Measurements from ENCODE around the gene PCDHGA1.
"Not testable (repeated sequence)": the region's sequence is repeated elsewhere in the genome, so short reads cannot be mapped to it uniquely, and the experiment has no call there.

The PCDHGA1 gene

GRCh38 chr5:141326088-141326854 is 4.0 kb upstream of the PCDHGA1 start:
- Histone ChIP-seq H3K4me1 (ENCODE audit: control insufficient read depth, insufficient read depth, low read length) (no peaks in the 10 kb centered on the region), H3K9me3 (ENCODE audit: control insufficient read depth, low read length) (peaks cover 6% of the 10 kb centered on the region), H3K36me3 (ENCODE audit: control insufficient read depth, insufficient read depth, low read length, severe bottlenecking) (no peaks in the 10 kb centered on the region), H3K4me3 (ENCODE audit: low read length) (peak overlapping the region; percentile 78), H3K9ac (ENCODE audit: low read length) (peak overlapping the region; percentile 73), H3K27me3 (replicated peaks; ENCODE audit: control insufficient read depth, insufficient read depth, low read length) (no peaks in the 10 kb centered on the region)
- DNase-seq (ENCODE audit: low read depth) = peak; percentile 81

- Histone ChIP-seq H3K4me1 (ENCODE audit: control insufficient read depth, insufficient read depth, low read length) (no peaks in the 10 kb centered on the region), H3K36me3 (ENCODE audit: control insufficient read depth, insufficient read depth, low read length, severe bottlenecking) (no peaks in the 10 kb centered on the region), H3K4me3 (ENCODE audit: low read length) (no peak overlapping the region), H3K9me3 (ENCODE audit: control insufficient read depth, low read length) (peaks cover 17% of the 10 kb centered on the region), H3K9ac (ENCODE audit: low read length) (no peak overlapping the region), H3K27me3 (replicated peaks; ENCODE audit: control insufficient read depth, insufficient read depth, low read length) (no peaks in the 10 kb centered on the region)
- no peak for DNase-seq (ENCODE audit: low read depth)
Observed at GRCh38 chr5:141328231-141328630, 2.1 kb upstream of the PCDHGA1 start.

GRCh38 chr5:141332571-141332970 is 2.3 kb downstream of the PCDHGA1 start:
- peaks cover 26% of the 10 kb centered on the region for H3K9me3 ChIP-seq (ENCODE audit: control insufficient read depth, low read length)
- not testable (repeated sequence) for H3K36me3 ChIP-seq (ENCODE audit: control insufficient read depth, insufficient read depth, low read length, severe bottlenecking); H3K4me3 ChIP-seq (ENCODE audit: low read length); H3K27me3 ChIP-seq (replicated peaks; ENCODE audit: control insufficient read depth, insufficient read depth, low read length); H3K9ac ChIP-seq (ENCODE audit: low read length); DNase-seq (ENCODE audit: low read depth); H3K4me1 ChIP-seq (ENCODE audit: control insufficient read depth, insufficient read depth, low read length)

- H3K4me1 ChIP-seq (ENCODE audit: control insufficient read depth, insufficient read depth, low read length) = no peaks in the 10 kb centered on the region
- H3K4me3 ChIP-seq (ENCODE audit: low read length) = peak within 1 kb of the TSS; percentile 79
- peaks cover 15% of the 10 kb centered on the region for H3K27me3 ChIP-seq (replicated peaks; ENCODE audit: control insufficient read depth, insufficient read depth, low read length)
- peak; percentile 29 for DNase-seq (ENCODE audit: low read depth)
- H3K9ac ChIP-seq (ENCODE audit: low read length) = peak within 1 kb of the TSS; percentile 58
- no peaks in the 10 kb centered on the region for H3K36me3 ChIP-seq (ENCODE audit: control insufficient read depth, insufficient read depth, low read length, severe bottlenecking)
- H3K9me3 ChIP-seq (ENCODE audit: control insufficient read depth, low read length) = peaks cover 41% of the 10 kb centered on the region
Observed at GRCh38 chr5:141338538-141339306, 8.4 kb downstream of the PCDHGA1 start, which contains the start of gene PCDHGA2. Gene PCDHGA2, plus strand, starts transcription at chr5:141338760.

- H3K27me3 ChIP-seq (replicated peaks; ENCODE audit: control insufficient read depth, insufficient read depth, low read length) = peaks cover 15% of the 10 kb centered on the region
- not testable (repeated sequence) for DNase-seq (ENCODE audit: low read depth); H3K4me1 ChIP-seq (ENCODE audit: control insufficient read depth, insufficient read depth, low read length); H3K4me3 ChIP-seq (ENCODE audit: low read length); H3K36me3 ChIP-seq (ENCODE audit: control insufficient read depth, insufficient read depth, low read length, severe bottlenecking); H3K9ac ChIP-seq (ENCODE audit: low read length)
- H3K9me3 ChIP-seq (ENCODE audit: control insufficient read depth, low read length) = peaks cover 60% of the 10 kb centered on the region
Observed at GRCh38 chr5:141340781-141341354, 10.6 kb downstream of the PCDHGA1 start.

GRCh38 chr5:141342773-141343172 is 12.5 kb downstream of the PCDHGA1 start:
- Histone ChIP-seq H3K9ac (ENCODE audit: low read length) (no peak overlapping the region), H3K9me3 (ENCODE audit: control insufficient read depth, low read length) (peaks cover 53% of the 10 kb centered on the region), H3K27me3 (replicated peaks; ENCODE audit: control insufficient read depth, insufficient read depth, low read length) (peaks cover 15% of the 10 kb centered on the region), H3K36me3 (ENCODE audit: control insufficient read depth, insufficient read depth, low read length, severe bottlenecking) (no peaks in the 10 kb centered on the region), H3K4me3 (ENCODE audit: low read length) (no peak overlapping the region), H3K4me1 (ENCODE audit: control insufficient read depth, insufficient read depth, low read length) (no peaks in the 10 kb centered on the region)
- DNase-seq (ENCODE audit: low read depth) = no peak

- H3K4me1 ChIP-seq (ENCODE audit: control insufficient read depth, insufficient read depth, low read length) = no peaks in the 10 kb centered on the region
- H3K9me3 ChIP-seq (ENCODE audit: control insufficient read depth, low read length) = peaks cover 48% of the 10 kb centered on the region
- H3K27me3 ChIP-seq (replicated peaks; ENCODE audit: control insufficient read depth, insufficient read depth, low read length) = peaks cover 15% of the 10 kb centered on the region
- peak within 1 kb of the TSS; percentile 68 for H3K9ac ChIP-seq (ENCODE audit: low read length)
- H3K4me3 ChIP-seq (ENCODE audit: low read length) = peak within 1 kb of the TSS; percentile 79
- no peaks in the 10 kb centered on the region for H3K36me3 ChIP-seq (ENCODE audit: control insufficient read depth, insufficient read depth, low read length, severe bottlenecking)
- peak; percentile 24 for DNase-seq (ENCODE audit: low read depth)
Observed at GRCh38 chr5:141343242-141343952, 13.1 kb downstream of the PCDHGA1 start, which contains the start of gene PCDHGA3. Gene PCDHGA3, plus strand, starts transcription at chr5:141343829. Its CDS starts 205 bp downstream, at chr5:141344034.

- Histone ChIP-seq H3K9ac (ENCODE audit: low read length) (peak overlapping the region; percentile 68), H3K27me3 (replicated peaks; ENCODE audit: control insufficient read depth, insufficient read depth, low read length) (peaks cover 15% of the 10 kb centered on the region), H3K36me3 (ENCODE audit: control insufficient read depth, insufficient read depth, low read length, severe bottlenecking) (no peaks in the 10 kb centered on the region), H3K4me1 (ENCODE audit: control insufficient read depth, insufficient read depth, low read length) (no peaks in the 10 kb centered on the region), H3K9me3 (ENCODE audit: control insufficient read depth, low read length) (peaks cover 42% of the 10 kb centered on the region), H3K4me3 (ENCODE audit: low read length) (peak overlapping the region; percentile 79)
- DNase-seq (ENCODE audit: low read depth) = no peak
Observed at GRCh38 chr5:141343953-141344463, 13.7 kb downstream of the PCDHGA1 start.

- Histone ChIP-seq H3K9me3 (ENCODE audit: control insufficient read depth, low read length) (peaks cover 34% of the 10 kb centered on the region), H3K4me1 (ENCODE audit: control insufficient read depth, insufficient read depth, low read length) (no peaks in the 10 kb centered on the region), H3K36me3 (ENCODE audit: control insufficient read depth, insufficient read depth, low read length, severe bottlenecking) (no peaks in the 10 kb centered on the region)
Observed at GRCh38 chr5:141345327-141345726, 15.0 kb downstream of the PCDHGA1 start.

GRCh38 chr5:141346017-141346416 is 15.7 kb downstream of the PCDHGA1 start:
- DNase-seq (ENCODE audit: low read depth); H3K36me3 ChIP-seq (ENCODE audit: control insufficient read depth, insufficient read depth, low read length, severe bottlenecking); H3K4me3 ChIP-seq (ENCODE audit: low read length); H3K27me3 ChIP-seq (replicated peaks; ENCODE audit: control insufficient read depth, insufficient read depth, low read length); H3K9ac ChIP-seq (ENCODE audit: low read length); H3K4me1 ChIP-seq (ENCODE audit: control insufficient read depth, insufficient read depth, low read length): not testable (repeated sequence)
- H3K9me3 ChIP-seq (ENCODE audit: control insufficient read depth, low read length) = peaks cover 40% of the 10 kb centered on the region

More at GRCh38 chr5:141345327-141345726, 15.0 kb downstream of the PCDHGA1 start:
- no peak for DNase-seq (ENCODE audit: low read depth)
- Histone ChIP-seq H3K9ac (ENCODE audit: low read length) (no peak overlapping the region), H3K27me3 (replicated peaks; ENCODE audit: control insufficient read depth, insufficient read depth, low read length) (peaks cover 4% of the 10 kb centered on the region), H3K4me3 (ENCODE audit: low read length) (no peak overlapping the region)

All from adipocyte (in vitro differentiated cells).